ENCODE data around the gene RTN4R. TPM values are rescaled to one million over a fixed set of nuclear protein-coding genes. Genes with fewer than 3 reads are reported as not detected.

The RTN4R gene
- total and polyA plus RNA-seq, 2 of the 8 experiments (the other 6 are each of a cell fraction or from before 2014, with no cell fraction given) = 21.8 to 41.3 TPM

DNA sequence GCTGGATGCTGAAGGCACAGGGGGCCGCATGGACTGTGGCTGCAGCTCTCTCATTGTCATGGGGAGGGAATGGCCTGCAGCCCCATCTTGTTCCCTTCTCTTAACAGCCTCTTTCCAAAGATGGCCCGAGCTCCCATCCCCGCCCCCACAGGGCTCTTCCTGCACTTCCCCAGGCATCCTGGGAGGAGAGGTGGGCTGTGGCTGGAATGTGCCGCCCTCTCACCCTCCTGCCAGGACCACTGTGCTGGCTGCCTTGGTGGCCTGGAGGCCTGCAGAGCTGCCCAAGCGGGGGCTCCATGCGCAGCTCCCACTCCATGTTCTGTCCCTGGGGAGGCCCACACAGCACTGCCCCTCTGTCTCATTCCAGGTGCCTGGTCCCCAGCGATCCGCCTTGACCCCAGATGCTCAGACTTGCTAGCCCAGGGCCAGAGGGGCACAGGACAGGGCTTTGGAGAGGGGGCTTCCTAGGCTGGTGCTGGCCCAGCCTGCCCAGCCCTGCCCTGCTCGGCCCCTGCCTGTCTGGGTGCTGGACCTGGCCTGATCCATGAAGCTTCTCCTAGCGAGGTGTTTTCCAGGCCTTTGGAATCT, 56.6 kb downstream of the RTN4R start (continued):
- TF ChIP-seq TEAD4 (IDR thresholded peaks at IDR 0.05; ENCODE audit: low read depth, low read length) (no peak), SRF (IDR thresholded peaks at IDR 0.05; ENCODE audit: low read depth, low read length) (no peak), KDM5A (IDR thresholded peaks at IDR 0.05; ENCODE audit: low read length) (no peak), ZNF274 (IDR thresholded peaks at IDR 0.05; ENCODE audit: borderline replicate concordance, extremely low read depth, low read length) (no peak)
- TF ChIP-seq, protein P1, sequence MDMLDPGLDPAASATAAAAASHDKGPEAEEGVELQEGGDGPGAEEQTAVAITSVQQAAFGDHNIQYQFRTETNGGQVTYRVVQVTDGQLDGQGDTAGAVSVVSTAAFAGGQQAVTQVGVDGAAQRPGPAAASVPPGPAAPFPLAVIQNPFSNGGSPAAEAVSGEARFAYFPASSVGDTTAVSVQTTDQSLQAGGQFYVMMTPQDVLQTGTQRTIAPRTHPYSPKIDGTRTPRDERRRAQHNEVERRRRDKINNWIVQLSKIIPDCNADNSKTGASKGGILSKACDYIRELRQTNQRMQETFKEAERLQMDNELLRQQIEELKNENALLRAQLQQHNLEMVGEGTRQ (IDR thresholded peaks at IDR 0.05; ENCODE audit: low read length) = no peak

All from H1 (cell line).